ENCODE data around the gene SUN5. TPM values are rescaled to one million over a fixed set of nuclear protein-coding genes. Genes with fewer than 3 reads are reported as not detected.

The SUN5 gene
- total and polyA plus RNA-seq, 2 donors from 2014 or later: not detected

- intact Hi-C loops (cut with DNase I): no loop called here
- no peaks in the 10 kb centered on the region for H3K9me3 ChIP-seq (ENCODE audit: control insufficient read depth in 2 of 3, insufficient read depth in 1 of 3, low read length in 3 of 3)
- no peaks in the 10 kb centered on the region for H3K4me1 ChIP-seq (ENCODE audit: control insufficient read depth in 2 of 3, insufficient read depth in 2 of 3, low read depth in 1 of 3, low read length in 3 of 3)
- no peak overlapping the region for H3K9ac ChIP-seq (ENCODE audit: low read length in 3 of 3)
- no peak for TF ChIP-seq CTCF (IDR thresholded peaks at IDR 0.05; ENCODE audit: borderline replicate concordance, extremely low read depth, insufficient read depth)
- no peaks in the 10 kb centered on the region for H3K36me3 ChIP-seq (ENCODE audit: control insufficient read depth in 2 of 3, insufficient read depth in 3 of 3, low read length in 3 of 3)
- no peaks in the 10 kb centered on the region for H3K27me3 ChIP-seq (ENCODE audit: control insufficient read depth, insufficient read depth, low read length)
- no peak for FAIRE-seq
- DNase-seq: no peak
- H3K4me3 ChIP-seq (ENCODE audit: low read length in 3 of 3): no peak overlapping the region
- no peak overlapping the region for H3K27ac ChIP-seq (ENCODE audit: low read depth in 2 of 2, low read length in 2 of 2)
Measured at GRCh38 chr20:33025318-33025876, 21.2 kb upstream of the SUN5 start.

- no peaks in the 10 kb centered on the region for H3K36me3 ChIP-seq (ENCODE audit: control insufficient read depth in 2 of 3, insufficient read depth in 3 of 3, low read length in 3 of 3)
- H3K9me3 ChIP-seq (ENCODE audit: control insufficient read depth in 2 of 3, insufficient read depth in 1 of 3, low read length in 3 of 3): no peaks in the 10 kb centered on the region
- intact Hi-C loops (cut with DNase I): no loop called here
- H3K9ac ChIP-seq (ENCODE audit: low read length in 3 of 3): no peak overlapping the region
- DNase-seq: no peak
- no peaks in the 10 kb centered on the region for H3K27me3 ChIP-seq (ENCODE audit: control insufficient read depth, insufficient read depth, low read length)
- TF ChIP-seq CTCF (IDR thresholded peaks at IDR 0.05; ENCODE audit: borderline replicate concordance, extremely low read depth, insufficient read depth): no peak
- no peak overlapping the region for H3K27ac ChIP-seq (ENCODE audit: low read depth in 2 of 2, low read length in 2 of 2)
- no peak for FAIRE-seq
- no peaks in the 10 kb centered on the region for H3K4me1 ChIP-seq (ENCODE audit: control insufficient read depth in 2 of 3, insufficient read depth in 2 of 3, low read depth in 1 of 3, low read length in 3 of 3)
- H3K4me3 ChIP-seq (ENCODE audit: low read length in 3 of 3): no peak overlapping the region
Measured at GRCh38 chr20:33024609-33025317, 20.5 kb upstream of the SUN5 start.

GRCh38 chr20:33024243-33024560, 20.0 kb upstream of the SUN5 start:
- intact Hi-C loops (cut with DNase I): no loop called here
- FAIRE-seq: no peak
- DNase-seq: no peak
- TF ChIP-seq CTCF (IDR thresholded peaks at IDR 0.05; ENCODE audit: borderline replicate concordance, extremely low read depth, insufficient read depth): no peak
- Histone ChIP-seq H3K36me3 (ENCODE audit: control insufficient read depth in 2 of 3, insufficient read depth in 3 of 3, low read length in 3 of 3) (no peaks in the 10 kb centered on the region), H3K27ac (ENCODE audit: low read depth in 2 of 2, low read length in 2 of 2) (no peak overlapping the region), H3K4me3 (ENCODE audit: low read length in 3 of 3) (no peak overlapping the region), H3K9me3 (ENCODE audit: control insufficient read depth in 2 of 3, insufficient read depth in 1 of 3, low read length in 3 of 3) (no peaks in the 10 kb centered on the region), H3K9ac (ENCODE audit: low read length in 3 of 3) (no peak overlapping the region), H3K4me1 (ENCODE audit: control insufficient read depth in 2 of 3, insufficient read depth in 2 of 3, low read depth in 1 of 3, low read length in 3 of 3) (no peaks in the 10 kb centered on the region), H3K27me3 (ENCODE audit: control insufficient read depth, insufficient read depth, low read length) (no peaks in the 10 kb centered on the region)

Data from kidney (tissue), 14 donors.